IMR-90 (cell line): ENCODE measurements around the gene NFKB1. TPM values are rescaled to one million over a fixed set of nuclear protein-coding genes. Genes with fewer than 3 reads are reported as not detected.

Experiments
- ATAC-seq: fragments of 200-7000 bp; cut with Tn5 transposase; 2 replicates; pipeline ENCODE4 v1.9.1; 2020; ENCODE audit warnings: low read depth, mild to moderate bottlenecking, moderate library complexity
- BruUV-seq: library from RNA; stranded (reverse); fragments of 400-500 nt; replicated peaks from 2 replicates; lab custom pipeline; 2021; lab: Mats Ljungman, UMichigan
- CTCF ChIA-PET: fragments of 300-600 bp; formaldehyde crosslinking; extraction: SDS; loops from one replicate; lab custom pipeline; 2021; ENCODE audit warnings: antibody characterized with exemption; lab: Yijun Ruan, JAX
- POLR2A ChIA-PET: fragments of 300-600 bp; sonication (Branson Sonifier 250); formaldehyde crosslinking; loops from one replicate; lab custom pipeline; 2022; ENCODE audit warnings: antibody characterized with exemption; ENCODE audit not compliant: unreplicated experiment; lab: Charles Lee
- DNase-seq: peaks from one replicate; pipeline ENCODE4 v3.0.0; 2013
- H2AFZ ChIP-seq: replicated peaks from 2 replicates; pipeline ENCODE3; 2013; ENCODE audit warnings: low read length, mild to moderate bottlenecking; ENCODE audit not compliant: poor library complexity
- H2AK5ac ChIP-seq: 2 replicates; pipeline ENCODE4 v1.6.1; 2013; ENCODE audit warnings: low read depth, low read length, inconsistent platforms
- H2AK9ac ChIP-seq: replicated peaks from 2 replicates; pipeline ENCODE3; 2013; ENCODE audit warnings: mild to moderate bottlenecking, low read depth, low read length, moderate library complexity; ENCODE audit not compliant: poor library complexity
- H2BK120ac ChIP-seq: 2 replicates; pipeline ENCODE4 v1.6.1; 2013; ENCODE audit warnings: low read depth, low read length, inconsistent platforms
- H2BK15ac ChIP-seq: 3 replicates; pipeline ENCODE4 v1.6.1; 2013; ENCODE audit warnings: low read depth, low read length, inconsistent platforms
- H2BK20ac ChIP-seq: 2 replicates; pipeline ENCODE4 v1.6.1; 2013; ENCODE audit warnings: low read depth, mild to moderate bottlenecking, inconsistent platforms, low read length, moderate library complexity
- H2BK5ac ChIP-seq: 2 replicates; pipeline ENCODE4 v1.6.1; 2013; ENCODE audit warnings: mild to moderate bottlenecking, low read depth, low read length, inconsistent platforms; ENCODE audit not compliant: poor library complexity, severe bottlenecking
- H3K14ac ChIP-seq: replicated peaks from 2 replicates; pipeline ENCODE4 v1.6.1; 2013; ENCODE audit warnings: low read depth, low read length, inconsistent platforms
- H3K18ac ChIP-seq: 2 replicates; pipeline ENCODE4 v1.6.1; 2013; ENCODE audit warnings: low read depth, low read length, control low read depth
- H3K23ac ChIP-seq: 2 replicates; pipeline ENCODE4 v1.6.1; 2013; ENCODE audit warnings: low read depth, low read length, inconsistent platforms
- H3K27ac ChIP-seq: 2 replicates; pipeline ENCODE4 v1.5.1; 2013; ENCODE audit warnings: mild to moderate bottlenecking, control low read depth, low read length; ENCODE audit not compliant: insufficient read depth
- H3K27me3 ChIP-seq: 2 replicates; pipeline ENCODE4 v1.6.1; 2013; ENCODE audit warnings: low read length; ENCODE audit not compliant: control insufficient read depth, insufficient read depth
- H3K36me3 ChIP-seq: 2 replicates; pipeline ENCODE4 v1.6.1; 2013; ENCODE audit warnings: low read length, mixed read lengths; ENCODE audit not compliant: control insufficient read depth, insufficient read depth
- H3K4ac ChIP-seq: 2 replicates; pipeline ENCODE4 v1.6.1; 2013; ENCODE audit warnings: low read depth, low read length, inconsistent platforms
- H3K4me1 ChIP-seq: 2 replicates; pipeline ENCODE4 v1.6.1; 2013; ENCODE audit warnings: low read length, mixed read lengths; ENCODE audit not compliant: control insufficient read depth, insufficient read depth
- H3K4me2 ChIP-seq: 2 replicates; pipeline ENCODE4 v1.6.1; 2013; ENCODE audit warnings: low read depth, mild to moderate bottlenecking, control low read depth, low read length, moderate library complexity
- H3K4me3 ChIP-seq: 2 replicates; pipeline ENCODE4 v1.5.1; 2013; ENCODE audit warnings: low read depth, mild to moderate bottlenecking, control low read depth, low read length, moderate library complexity; ENCODE audit not compliant: insufficient read depth
- H3K56ac ChIP-seq: 2 replicates; pipeline ENCODE4 v1.6.1; 2013; ENCODE audit warnings: low read length, inconsistent platforms; ENCODE audit not compliant: insufficient read depth; ENCODE audit errors: extremely low read depth
- H3K79me1 ChIP-seq, 2 experiments: 2 replicates each; pipeline ENCODE4 v1.6.1; 2013; ENCODE audit warnings: low read length in 2 of 2, inconsistent platforms in 1 of 2, low read depth in 1 of 2
- H3K9ac ChIP-seq: 2 replicates; pipeline ENCODE4 v1.6.1; 2013; ENCODE audit warnings: low read depth, low read length, control low read depth
- H3K9me1 ChIP-seq: 2 replicates; pipeline ENCODE4 v1.6.1; 2013; ENCODE audit warnings: low read length, inconsistent platforms; ENCODE audit not compliant: insufficient read depth
- H3K9me3 ChIP-seq: 2 replicates; pipeline ENCODE4 v1.6.1; 2013; ENCODE audit warnings: low read length; ENCODE audit not compliant: control insufficient read depth, insufficient read depth
- H4K20me1 ChIP-seq: 2 replicates; pipeline ENCODE4 v1.6.1; 2013; ENCODE audit warnings: low read length, inconsistent platforms; ENCODE audit not compliant: insufficient read depth
- H4K5ac ChIP-seq: 2 replicates; pipeline ENCODE4 v1.6.1; 2013; ENCODE audit warnings: mild to moderate bottlenecking, low read depth, low read length, control low read depth
- H4K8ac ChIP-seq, 2 experiments: 2 replicates each; pipeline ENCODE4 v1.6.1; 2013; ENCODE audit warnings: low read depth in 2 of 2, low read length in 2 of 2, control low read depth in 1 of 2, inconsistent platforms in 1 of 2
- H4K91ac ChIP-seq: 2 replicates; pipeline ENCODE4 v1.6.1; 2013; ENCODE audit warnings: low read depth, low read length, inconsistent platforms; ENCODE audit not compliant: insufficient read depth
- CEBPB ChIP-seq: IDR thresholded peaks from 2 replicates; pipeline ENCODE4 v1.6.1; 2012; ENCODE audit warnings: low read depth, low read length, improper control_type of control experiment
- CTCF ChIP-seq: conservative IDR thresholded peaks from 2 replicates; pipeline ENCODE4 v1.5.1; 2012; ENCODE audit warnings: mild to moderate bottlenecking, low read depth, low read length, improper control_type of control experiment
- FOS ChIP-seq: fragments of 150-350 bp; IDR thresholded peaks from 2 replicates; pipeline ENCODE4 v1.6.1; 2016; ENCODE audit warnings: low read depth, low read length
- MAZ ChIP-seq: IDR thresholded peaks from 2 replicates; pipeline ENCODE4 v1.6.1; 2012; ENCODE audit warnings: low read depth, mild to moderate bottlenecking, low read length, improper control_type of control experiment, moderate library complexity, borderline replicate concordance
- WGBS, 2 experiments: methylation state at CpG; one replicate each; pipeline versions ENCODE4 v1.1.5 to v1.1.7; 2013; ENCODE audit warnings: missing lambda C conversion rate in 2 of 2; ENCODE audit not compliant: insufficient read length in 1 of 2; ENCODE audit errors: extremely low coverage in 2 of 2; 5-methylcytosine and 5-hydroxymethylcytosine counted together
- dilution Hi-C: fragments of 300-500 bp; cut with HindIII; formaldehyde crosslinking; loops from one replicate; pipeline ENCODE4 v1.14.3; 2018; ENCODE audit warnings: low sequenced_read_pairs; ENCODE audit not compliant: unreplicated experiment
- in situ Hi-C: fragments of 300-500 bp; cut with MboI; formaldehyde crosslinking; loops from 3 replicates; pipeline ENCODE4 v1.14.3; 2019; ENCODE audit warnings: low sequenced_read_pairs, inconsistent platforms, mixed read lengths
- intact Hi-C: fragments of 100-400 bp; cut with micrococcal nuclease; formaldehyde crosslinking; loops from 2 replicates; pipeline ENCODE4 v1.10.0; 2022
- polyA plus RNA-seq, 3 experiments: library from polyadenylated mRNA; depleted of rRNA; stranded (reverse); fragments of >200 nt; gene quantifications; 2 replicates each; pipeline ENCODE4 v1.2.3, GENCODE V29; 2012; ENCODE audit warnings: low replicate concordance in 1 of 3
- total RNA-seq: library from RNA; depleted of rRNA; stranded (reverse); fragments of >200 nt; gene quantifications from 2 replicates; pipeline ENCODE4 v1.2.3, GENCODE V29; 2012

NFKB1 gene
- total and polyA plus RNA-seq, 2 of the 4 experiments (the other 2 are of a cell fraction): 19.8 to 24.6 TPM

GRCh38 chr4:102504941-102505340, 3.8 kb downstream of the NFKB1 start:
- H2BK15ac ChIP-seq: no peak overlapping the region
- BruUV-seq: no TSS peak
- H3K4ac ChIP-seq: no peak overlapping the region

More at GRCh38 chr4:102504941-102505340, 3.8 kb downstream of the NFKB1 start:
- no peak overlapping the region for H3K23ac ChIP-seq
- intact Hi-C loops (loop anchor here (5.0 to 10.0 kb wide), 4 partner anchors 53 to 507 kb away; partner anchors contain the start of gene UBE2D3), in situ Hi-C loops (no loop called here), dilution Hi-C loops (no loop called here)
- H3K4me1 ChIP-seq: peaks cover 3% of the 10 kb centered on the region; the same call in 1 of the 2 replicates
- H4K20me1 ChIP-seq: peaks cover 8% of the 10 kb centered on the region; the same call in 1 of the 2 replicates
- no peak overlapping the region for H3K14ac ChIP-seq
- ATAC-seq (no peak), DNase-seq (no peak)
- 0 out of 2 replicates have a peak, but pooled peaks cover 6% of the 10 kb centered on the region for H3K9me1 ChIP-seq
- no peak overlapping the region for H3K4me3 ChIP-seq
- H2AK5ac ChIP-seq: no peak overlapping the region
- H3K4me2 ChIP-seq: no peak overlapping the region
- no peak overlapping the region for H3K18ac ChIP-seq
- H4K91ac ChIP-seq: no peak overlapping the region
- H2BK20ac ChIP-seq: no peak overlapping the region
- ChIA-PET CTCF (no interaction called here), POLR2A (no interaction called here)
- H2AFZ ChIP-seq: no peak overlapping the region
- H4K8ac ChIP-seq: no peak overlapping the region
- no peak overlapping the region for H2AK9ac ChIP-seq
- no peak overlapping the region for H2BK5ac ChIP-seq
- WGBS, 2 experiments: no CpG with 5 or more reads among the region's 1 CpG
- TF ChIP-seq CEBPB: 0 out of 2 replicates have a peak, but pooled peaks have one; percentile 18
- no peak for TF ChIP-seq CTCF
- no peak for TF ChIP-seq MAZ
- no peak for TF ChIP-seq FOS
- no peak overlapping the region for H3K9ac ChIP-seq
- H3K36me3 ChIP-seq: no peaks in the 10 kb centered on the region; the same call in 1 of the 2 replicates
- H3K9me3 ChIP-seq: no peaks in the 10 kb centered on the region
- H3K27me3 ChIP-seq: no peaks in the 10 kb centered on the region
- no peak overlapping the region for H4K5ac ChIP-seq
- H2BK120ac ChIP-seq: no peak overlapping the region
- H3K27ac ChIP-seq: no peak overlapping the region
- H3K56ac ChIP-seq: no peak overlapping the region
- peaks cover 9 to 42% of the 10 kb centered on the region in 2 experiments for H3K79me1 ChIP-seq
